ENCODE results near the gene E2F4. TPM values are rescaled to one million over a fixed set of nuclear protein-coding genes. Genes with fewer than 3 reads are reported as not detected.
A peak's percentile ranks its signal among the peaks of the same experiment; 100 is the strongest.

E2F4 gene
- total and polyA plus RNA-seq, 2 donors (not counting 1 experiment from before 2014, with no cell fraction given): 106 to 188 TPM

DNA sequence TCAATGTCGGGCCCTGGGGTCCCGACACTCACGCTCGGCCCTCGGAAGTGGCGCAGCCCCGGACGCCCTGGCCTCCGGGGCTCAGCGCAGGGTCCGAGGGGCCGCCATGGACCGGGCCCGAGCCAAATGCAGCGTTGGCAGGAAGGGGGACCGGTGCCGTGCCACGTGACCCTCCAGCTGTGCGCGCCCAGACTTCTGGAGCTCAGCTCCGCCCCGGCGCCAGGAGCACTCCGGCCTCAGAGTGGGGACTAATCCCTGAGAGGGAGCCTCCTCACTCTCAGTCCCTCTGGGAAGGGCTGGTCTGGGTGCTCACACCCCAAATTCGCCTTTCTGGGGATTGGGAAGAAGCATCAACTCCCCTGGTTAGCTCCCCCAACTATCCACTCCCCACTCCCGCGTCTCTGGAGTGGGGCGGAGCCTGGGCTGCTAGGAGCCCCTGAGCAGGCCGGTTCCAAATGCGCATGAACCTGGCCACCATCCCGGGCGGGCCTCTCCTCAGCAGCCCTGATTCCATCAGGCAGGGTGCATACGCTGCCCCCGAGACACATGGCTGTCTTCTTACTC is 41.0 kb upstream of the E2F4 start, which contains the start of gene B3GNT9:
B3GNT9 (minus strand) TSS at position 166 of the 564 bp plus-strand sequence. CDS start 513 bp downstream, outside the sequence.
- peak within 1 kb of the TSS; percentile 56 for H2AFZ ChIP-seq (ENCODE audit: insufficient read depth, low read depth, low read length, poor library complexity, severe bottlenecking)
- H3K4me2 ChIP-seq (replicated peaks; ENCODE audit: low read depth, low read length, poor library complexity, severe bottlenecking): peak within 1 kb of the TSS; percentile 79
- DNase-seq: peak; percentile 44
- peak within 1 kb of the TSS; percentile 73 for H3K4me3 Mint-ChIP-seq
- peaks cover 24% of the 10 kb centered on the region for H3K4me1 Mint-ChIP-seq
- peaks cover 0 to 26% of the 10 kb centered on the region in 2 experiments for H3K36me3 ChIP-seq (replicated peaks in 1 of 2; ENCODE audit: control extremely low read depth in 1 of 2, control insufficient read depth in 1 of 2, extremely low read depth in 1 of 2, insufficient read depth in 2 of 2, low read length in 1 of 2)
- TF ChIP-seq EZH2 (IDR thresholded peaks at IDR 0.05; ENCODE audit: borderline replicate concordance, insufficient read depth, low read depth, low read length, poor library complexity, severe bottlenecking): no peak
- TF ChIP-seq, protein P1, sequence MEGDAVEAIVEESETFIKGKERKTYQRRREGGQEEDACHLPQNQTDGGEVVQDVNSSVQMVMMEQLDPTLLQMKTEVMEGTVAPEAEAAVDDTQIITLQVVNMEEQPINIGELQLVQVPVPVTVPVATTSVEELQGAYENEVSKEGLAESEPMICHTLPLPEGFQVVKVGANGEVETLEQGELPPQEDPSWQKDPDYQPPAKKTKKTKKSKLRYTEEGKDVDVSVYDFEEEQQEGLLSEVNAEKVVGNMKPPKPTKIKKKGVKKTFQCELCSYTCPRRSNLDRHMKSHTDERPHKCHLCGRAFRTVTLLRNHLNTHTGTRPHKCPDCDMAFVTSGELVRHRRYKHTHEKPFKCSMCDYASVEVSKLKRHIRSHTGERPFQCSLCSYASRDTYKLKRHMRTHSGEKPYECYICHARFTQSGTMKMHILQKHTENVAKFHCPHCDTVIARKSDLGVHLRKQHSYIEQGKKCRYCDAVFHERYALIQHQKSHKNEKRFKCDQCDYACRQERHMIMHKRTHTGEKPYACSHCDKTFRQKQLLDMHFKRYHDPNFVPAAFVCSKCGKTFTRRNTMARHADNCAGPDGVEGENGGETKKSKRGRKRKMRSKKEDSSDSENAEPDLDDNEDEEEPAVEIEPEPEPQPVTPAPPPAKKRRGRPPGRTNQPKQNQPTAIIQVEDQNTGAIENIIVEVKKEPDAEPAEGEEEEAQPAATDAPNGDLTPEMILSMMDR (IDR thresholded peaks at IDR 0.05): no peak
- ATAC-seq (ENCODE audit: low read depth): no peak
- intact Hi-C loops (cut with micrococcal nuclease): loop anchor here (1.0 kb wide), 1 partner anchor 169 kb away; no protein-coding TSS in a partner anchor
- peak within 1 kb of the TSS in 4 of 5 experiments; percentile 33 to 54 (median 44) for H3K4me3 ChIP-seq (ENCODE audit: control extremely low read depth in 1 of 5, extremely low read depth in 1 of 5, insufficient read depth in 1 of 5, low read depth in 2 of 5, low read length in 4 of 5)
- WGBS (ENCODE audit: insufficient coverage): 4% methylated on average over 31 of the region's 34 CpGs
- peaks cover 20% of the 10 kb centered on the region for H3K27me3 Mint-ChIP-seq
- H3K27ac ChIP-seq (ENCODE audit: low read length in 2 of 2): no peak within 1 kb of the TSS
- H3K27ac Mint-ChIP-seq: no peak within 1 kb of the TSS
- peaks cover 0 to 36% (median 10%) of the 10 kb centered on the region in 4 experiments for H3K27me3 ChIP-seq (replicated peaks in 1 of 4; ENCODE audit: control extremely low read depth in 1 of 4, control insufficient read depth in 3 of 4, insufficient read depth in 4 of 4, low read length in 3 of 4)
- CTCF ChIA-PET: interaction anchor here (0.6 to 1.5 kb wide), 6 partner anchors 19 to 343 kb away, joined by 3 to 4 read pairs (median 4); partner anchors contain the start of genes CBFB and NOL3
- H4K20me1 ChIP-seq (ENCODE audit: control insufficient read depth, insufficient read depth, low read length, poor library complexity, severe bottlenecking): peaks cover 22% of the 10 kb centered on the region
- H3K4me1 ChIP-seq (ENCODE audit: control insufficient read depth in 2 of 2, insufficient read depth in 2 of 2, low read length in 2 of 2): peaks cover 21 to 22% of the 10 kb centered on the region in 2 donors
- H3K9ac ChIP-seq (ENCODE audit: low read length): peak within 1 kb of the TSS; percentile 52
- no peaks in the 10 kb centered on the region for H3K9me3 Mint-ChIP-seq (ENCODE audit: insufficient read depth)
- POLR2A ChIA-PET: interaction anchor here (0.6 kb wide), 1 partner anchor 8 kb away, joined by 3 read pairs; no protein-coding TSS in a partner anchor
- peaks cover 0 to 22% (median 0%) of the 10 kb centered on the region in 3 donors for H3K9me3 ChIP-seq (ENCODE audit: control extremely low read depth in 1 of 3, control insufficient read depth in 2 of 3, insufficient read depth in 1 of 3, low read length in 2 of 3)
- H3K79me2 ChIP-seq (ENCODE audit: control insufficient read depth, insufficient read depth, low read length): no peaks in the 10 kb centered on the region
